ENCODE measurements around the gene PRDM16.

PRDM16 gene

GRCh38 chr1:3116150-3116510 lies 47.1 kb downstream of the PRDM16 start:
- no peak overlapping the region for H3K4me2 ChIP-seq (ENCODE audit: low read length)
- H3K9ac ChIP-seq (ENCODE audit: low read depth, low read length) = no peak overlapping the region
- H3K4me3 ChIP-seq (ENCODE audit: low read length) = no peak overlapping the region
- no peaks in the 10 kb centered on the region for H3K36me3 ChIP-seq (ENCODE audit: insufficient read depth, low read length)
- no peaks in the 10 kb centered on the region for H3K4me1 ChIP-seq (ENCODE audit: control insufficient read depth, insufficient read depth, low read length)
- peaks cover 4% of the 10 kb centered on the region for H3K9me3 ChIP-seq (replicated peaks; ENCODE audit: low read length)
- H3K27me3 ChIP-seq (ENCODE audit: control insufficient read depth, insufficient read depth, low read length) = no peaks in the 10 kb centered on the region

- Histone ChIP-seq H3K9me3 (replicated peaks; ENCODE audit: low read length) (peaks cover 4% of the 10 kb centered on the region), H3K27me3 (ENCODE audit: control insufficient read depth, insufficient read depth, low read length) (no peaks in the 10 kb centered on the region), H3K9ac (ENCODE audit: low read depth, low read length) (no peak overlapping the region), H3K36me3 (ENCODE audit: insufficient read depth, low read length) (no peaks in the 10 kb centered on the region), H3K4me1 (ENCODE audit: control insufficient read depth, insufficient read depth, low read length) (no peaks in the 10 kb centered on the region), H3K4me2 (ENCODE audit: low read length) (no peak overlapping the region), H3K4me3 (ENCODE audit: low read length) (no peak overlapping the region)
These were observed 47.6 kb downstream of the PRDM16 start for GRCh38 chr1:3116560-3116959.

DNA sequence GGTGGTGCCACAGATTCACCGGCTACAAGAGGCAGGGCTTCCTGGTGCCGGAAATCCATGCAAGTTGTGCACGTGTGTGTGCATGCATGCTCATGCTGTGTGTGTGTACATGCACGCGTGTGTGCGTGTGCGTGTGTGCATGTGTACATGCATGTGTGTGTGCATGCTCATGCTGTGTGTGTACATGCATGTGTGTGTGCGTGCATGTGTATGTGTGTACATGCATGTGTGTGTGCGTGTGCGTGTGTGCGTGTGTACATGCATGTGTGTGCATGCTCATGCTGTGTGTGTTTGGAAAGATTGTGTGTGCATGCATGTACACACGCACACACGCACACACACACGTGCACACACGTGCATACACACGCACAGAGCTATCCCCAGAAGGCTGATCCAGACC lies 48.9 kb downstream of the PRDM16 start:
- Histone ChIP-seq H3K4me2 (ENCODE audit: low read length) (no peak overlapping the region), H3K36me3 (ENCODE audit: insufficient read depth, low read length) (no peaks in the 10 kb centered on the region), H3K27me3 (ENCODE audit: control insufficient read depth, insufficient read depth, low read length) (no peaks in the 10 kb centered on the region), H3K9me3 (replicated peaks; ENCODE audit: low read length) (peaks cover 4% of the 10 kb centered on the region), H3K4me1 (ENCODE audit: control insufficient read depth, insufficient read depth, low read length) (no peaks in the 10 kb centered on the region), H3K9ac (ENCODE audit: low read depth, low read length) (no peak overlapping the region), H3K4me3 (ENCODE audit: low read length) (no peak overlapping the region)

GRCh38 chr1:3119061-3119460 lies 50.1 kb downstream of the PRDM16 start:
- Histone ChIP-seq H3K27me3 (ENCODE audit: control insufficient read depth, insufficient read depth, low read length) (no peaks in the 10 kb centered on the region), H3K9me3 (replicated peaks; ENCODE audit: low read length) (peaks cover 4% of the 10 kb centered on the region), H3K4me3 (ENCODE audit: low read length) (no peak overlapping the region), H3K36me3 (ENCODE audit: insufficient read depth, low read length) (no peaks in the 10 kb centered on the region), H3K4me1 (ENCODE audit: control insufficient read depth, insufficient read depth, low read length) (no peaks in the 10 kb centered on the region), H3K9ac (ENCODE audit: low read depth, low read length) (no peak overlapping the region), H3K4me2 (ENCODE audit: low read length) (no peak overlapping the region)

DNA sequence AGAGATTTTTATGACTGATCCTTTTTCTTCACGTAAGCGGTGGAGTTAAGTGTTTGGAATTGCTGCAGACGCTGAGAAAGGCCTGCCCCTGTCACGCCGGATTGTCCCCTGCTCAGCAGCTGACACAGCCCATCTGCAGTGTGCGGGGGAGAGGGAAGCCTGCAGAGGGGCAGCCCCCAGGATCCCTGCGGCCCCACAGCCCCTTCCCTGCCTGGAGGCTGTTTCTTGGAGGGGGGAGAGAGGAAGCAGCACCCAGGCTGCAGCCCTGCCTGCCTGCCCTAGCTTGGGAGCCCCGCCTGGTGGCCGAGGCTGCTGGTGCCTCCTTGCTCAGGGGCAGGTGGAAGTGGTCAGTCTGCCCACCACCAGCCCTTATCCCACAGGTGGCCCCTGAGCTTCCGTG lies 50.7 kb downstream of the PRDM16 start:
- Histone ChIP-seq H3K4me1 (ENCODE audit: control insufficient read depth, insufficient read depth, low read length) (no peaks in the 10 kb centered on the region), H3K4me2 (ENCODE audit: low read length) (no peak overlapping the region), H3K9me3 (replicated peaks; ENCODE audit: low read length) (peaks cover 4% of the 10 kb centered on the region), H3K9ac (ENCODE audit: low read depth, low read length) (no peak overlapping the region), H3K4me3 (ENCODE audit: low read length) (no peak overlapping the region), H3K27me3 (ENCODE audit: control insufficient read depth, insufficient read depth, low read length) (no peaks in the 10 kb centered on the region), H3K36me3 (ENCODE audit: insufficient read depth, low read length) (no peaks in the 10 kb centered on the region)

- Histone ChIP-seq H3K4me1 (ENCODE audit: control insufficient read depth, insufficient read depth, low read length) (no peaks in the 10 kb centered on the region), H3K9ac (ENCODE audit: low read depth, low read length) (no peak overlapping the region), H3K4me2 (ENCODE audit: low read length) (no peak overlapping the region), H3K27me3 (ENCODE audit: control insufficient read depth, insufficient read depth, low read length) (no peaks in the 10 kb centered on the region), H3K9me3 (replicated peaks; ENCODE audit: low read length) (peaks cover 4% of the 10 kb centered on the region), H3K4me3 (ENCODE audit: low read length) (no peak overlapping the region), H3K36me3 (ENCODE audit: insufficient read depth, low read length) (no peaks in the 10 kb centered on the region)
These were observed 51.1 kb downstream of the PRDM16 start for GRCh38 chr1:3120140-3120539.

GRCh38 chr1:3120994-3121393 lies 52.0 kb downstream of the PRDM16 start:
- Histone ChIP-seq H3K9ac (ENCODE audit: low read depth, low read length) (no peak overlapping the region), H3K4me1 (ENCODE audit: control insufficient read depth, insufficient read depth, low read length) (no peaks in the 10 kb centered on the region), H3K4me2 (ENCODE audit: low read length) (no peak overlapping the region)

GRCh38 chr1:3121401-3122210 lies 52.6 kb downstream of the PRDM16 start:
- Histone ChIP-seq H3K4me3 (ENCODE audit: low read length) (no peak overlapping the region), H3K4me1 (ENCODE audit: control insufficient read depth, insufficient read depth, low read length) (no peaks in the 10 kb centered on the region), H3K9me3 (replicated peaks; ENCODE audit: low read length) (peaks cover 2% of the 10 kb centered on the region), H3K27me3 (ENCODE audit: control insufficient read depth, insufficient read depth, low read length) (no peaks in the 10 kb centered on the region), H3K9ac (ENCODE audit: low read depth, low read length) (no peak overlapping the region), H3K4me2 (ENCODE audit: low read length) (no peak overlapping the region), H3K36me3 (ENCODE audit: insufficient read depth, low read length) (no peaks in the 10 kb centered on the region)

More at GRCh38 chr1:3120994-3121393, 52.0 kb downstream of the PRDM16 start:
- H3K9me3 ChIP-seq (replicated peaks; ENCODE audit: low read length) = peaks cover 4% of the 10 kb centered on the region
- no peaks in the 10 kb centered on the region for H3K27me3 ChIP-seq (ENCODE audit: control insufficient read depth, insufficient read depth, low read length)
- no peaks in the 10 kb centered on the region for H3K36me3 ChIP-seq (ENCODE audit: insufficient read depth, low read length)
- H3K4me3 ChIP-seq (ENCODE audit: low read length) = no peak overlapping the region

- Histone ChIP-seq H3K4me1 (ENCODE audit: control insufficient read depth, insufficient read depth, low read length) (peaks cover 2% of the 10 kb centered on the region), H3K9me3 (replicated peaks; ENCODE audit: low read length) (no peaks in the 10 kb centered on the region), H3K27me3 (ENCODE audit: control insufficient read depth, insufficient read depth, low read length) (no peaks in the 10 kb centered on the region), H3K4me2 (ENCODE audit: low read length) (no peak overlapping the region), H3K4me3 (ENCODE audit: low read length) (no peak overlapping the region), H3K36me3 (ENCODE audit: insufficient read depth, low read length) (no peaks in the 10 kb centered on the region), H3K9ac (ENCODE audit: low read depth, low read length) (no peak overlapping the region)
These were observed 53.3 kb downstream of the PRDM16 start for GRCh38 chr1:3122311-3122710.

GRCh38 chr1:3124246-3124645 lies 55.2 kb downstream of the PRDM16 start:
- Histone ChIP-seq H3K27me3 (ENCODE audit: control insufficient read depth, insufficient read depth, low read length) (no peaks in the 10 kb centered on the region), H3K36me3 (ENCODE audit: insufficient read depth, low read length) (no peaks in the 10 kb centered on the region), H3K4me3 (ENCODE audit: low read length) (no peak overlapping the region), H3K4me1 (ENCODE audit: control insufficient read depth, insufficient read depth, low read length) (peaks cover 2% of the 10 kb centered on the region), H3K4me2 (ENCODE audit: low read length) (no peak overlapping the region), H3K9ac (ENCODE audit: low read depth, low read length) (no peak overlapping the region), H3K9me3 (replicated peaks; ENCODE audit: low read length) (no peaks in the 10 kb centered on the region)

DNA sequence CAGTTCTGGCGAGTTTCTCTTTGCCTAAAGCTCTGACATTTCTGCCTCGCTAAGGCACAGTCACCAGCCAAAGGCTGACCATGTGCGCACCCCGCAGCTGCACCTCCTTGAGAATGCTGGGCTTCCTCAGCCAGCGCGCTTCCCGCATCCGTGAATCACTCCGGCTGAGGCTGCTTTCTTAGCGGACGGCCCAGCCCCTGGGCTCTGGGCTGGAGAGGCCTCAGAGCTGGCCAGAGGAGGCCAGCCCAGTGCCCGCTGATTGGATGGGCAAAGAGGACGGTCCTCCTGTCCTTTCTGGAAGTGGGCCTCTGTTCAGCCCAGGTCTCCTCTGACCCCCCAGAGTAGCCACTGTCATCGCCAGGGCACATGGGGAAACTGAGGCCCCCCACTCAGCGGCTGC lies 56.1 kb downstream of the PRDM16 start:
- Histone ChIP-seq H3K4me1 (ENCODE audit: control insufficient read depth, insufficient read depth, low read length) (peaks cover 2% of the 10 kb centered on the region), H3K4me3 (ENCODE audit: low read length) (no peak overlapping the region), H3K27me3 (ENCODE audit: control insufficient read depth, insufficient read depth, low read length) (no peaks in the 10 kb centered on the region), H3K9ac (ENCODE audit: low read depth, low read length) (no peak overlapping the region), H3K4me2 (ENCODE audit: low read length) (no peak overlapping the region), H3K9me3 (replicated peaks; ENCODE audit: low read length) (no peaks in the 10 kb centered on the region), H3K36me3 (ENCODE audit: insufficient read depth, low read length) (no peaks in the 10 kb centered on the region)

All from skeletal muscle satellite cell (primary cell).